GM18520 (cell line): Measurements from ENCODE around the gene BRIX1.

Source experiments
- ATAC-seq: cut with Tn5 transposase; IDR thresholded peaks from one replicate; pipeline ENCODE4 v1.9.1; 2021; ENCODE audit not compliant: unreplicated experiment

The BRIX1 gene, protein sequence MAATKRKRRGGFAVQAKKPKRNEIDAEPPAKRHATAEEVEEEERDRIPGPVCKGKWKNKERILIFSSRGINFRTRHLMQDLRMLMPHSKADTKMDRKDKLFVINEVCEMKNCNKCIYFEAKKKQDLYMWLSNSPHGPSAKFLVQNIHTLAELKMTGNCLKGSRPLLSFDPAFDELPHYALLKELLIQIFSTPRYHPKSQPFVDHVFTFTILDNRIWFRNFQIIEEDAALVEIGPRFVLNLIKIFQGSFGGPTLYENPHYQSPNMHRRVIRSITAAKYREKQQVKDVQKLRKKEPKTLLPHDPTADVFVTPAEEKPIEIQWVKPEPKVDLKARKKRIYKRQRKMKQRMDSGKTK

GRCh38 chr5:34915139-34915855 is at the start of gene BRIX1, which contains the start of gene RAD1:
Gene BRIX1, plus strand, starts transcription at chr5:34915711. Its CDS starts 28 bp downstream, at chr5:34915739.
Gene RAD1, minus strand, starts transcription at chr5:34915504. Its CDS starts 612 bp downstream, at chr5:34914892.
- peak; percentile 99 for ATAC-seq

- no peak for ATAC-seq
These were observed 48.5 kb upstream of the BRIX1 start for GRCh38 chr5:34866989-34867471.

DNA sequence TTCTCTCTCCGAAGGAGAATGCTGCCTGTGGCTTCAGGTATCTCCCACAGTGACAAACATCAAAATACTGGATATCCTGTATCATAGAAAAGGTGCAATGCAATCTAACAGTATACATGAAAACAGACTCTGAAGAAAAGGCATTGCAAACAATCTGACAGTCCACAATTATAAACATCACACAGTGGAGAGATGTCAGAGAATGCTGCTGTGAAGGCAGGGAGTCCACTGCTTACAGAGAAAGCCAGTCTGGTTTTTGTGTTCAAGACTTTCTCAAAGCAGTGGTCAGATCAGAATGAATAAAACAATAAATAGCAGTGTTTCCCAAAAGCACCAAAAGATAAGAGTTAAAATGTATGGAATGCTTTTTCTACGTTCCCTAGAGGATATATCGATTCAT is 47.9 kb upstream of the BRIX1 start:
- no peak for ATAC-seq

DNA sequence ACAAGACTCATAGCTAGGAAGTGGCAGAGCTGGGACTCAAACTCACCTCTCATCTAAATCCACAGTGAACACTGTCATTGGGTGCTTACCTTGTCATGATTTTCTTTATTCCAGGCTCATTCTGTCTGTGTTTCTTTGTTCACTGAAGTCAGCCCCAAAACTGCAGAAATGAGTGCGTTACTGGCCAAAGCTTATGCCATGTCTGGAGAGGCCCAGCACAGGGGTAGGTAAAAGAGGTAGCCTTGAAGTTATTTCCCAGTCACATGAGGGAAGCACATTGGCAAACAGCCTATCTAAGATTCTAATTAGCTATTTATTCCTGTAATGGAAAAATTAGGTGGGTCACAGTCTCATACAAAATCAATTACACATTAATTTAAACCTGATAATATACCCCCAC is 46.7 kb upstream of the BRIX1 start:
- ATAC-seq, result no peak

DNA sequence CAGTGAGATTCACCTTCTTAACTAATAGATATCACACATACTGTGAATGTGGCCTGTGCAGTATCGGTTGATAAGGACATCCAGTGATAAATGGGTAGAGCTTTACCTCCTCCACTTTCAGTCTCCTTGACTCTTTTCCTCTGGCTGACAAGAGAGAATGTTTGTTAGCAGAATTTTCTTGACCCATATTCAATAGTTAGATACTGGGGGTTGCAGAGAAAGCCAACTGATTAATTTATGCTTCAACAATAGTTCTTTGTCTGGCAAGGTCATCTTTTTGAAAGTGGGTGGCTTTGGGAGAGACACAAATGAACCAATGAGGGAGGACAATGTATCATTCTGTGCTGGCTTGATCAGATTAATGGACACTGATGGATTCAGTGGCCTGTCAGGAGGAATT is 46.3 kb upstream of the BRIX1 start:
- ATAC-seq, result no peak

DNA sequence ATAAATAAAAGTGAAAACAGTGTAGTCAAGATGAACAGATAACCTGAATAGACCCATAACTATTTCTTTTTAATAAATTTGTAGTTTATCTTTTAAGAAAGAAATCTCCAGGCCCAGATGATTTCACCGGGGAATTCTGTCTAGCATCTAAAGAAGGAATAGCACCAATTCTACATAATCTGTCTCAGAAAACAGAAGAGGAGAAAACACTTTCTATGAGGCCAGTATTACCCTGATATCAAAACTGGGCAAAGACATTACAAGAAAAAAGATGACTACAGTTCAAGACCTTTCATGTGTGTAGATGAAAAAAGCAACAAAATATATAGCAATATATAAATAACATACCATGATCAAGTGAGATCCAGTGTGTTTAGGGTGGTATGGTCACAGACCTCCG is 45.1 kb upstream of the BRIX1 start:
- ATAC-seq, result no peak

GRCh38 chr5:34876275-34876674 is 39.2 kb upstream of the BRIX1 start:
- ATAC-seq, result no peak

GRCh38 chr5:34881246-34881645 is 34.3 kb upstream of the BRIX1 start:
- no peak for ATAC-seq

GRCh38 chr5:34886392-34887119 is 29.0 kb upstream of the BRIX1 start:
- ATAC-seq, result no peak

- no peak for ATAC-seq
These were observed 26.1 kb upstream of the BRIX1 start for GRCh38 chr5:34889394-34889793.

DNA sequence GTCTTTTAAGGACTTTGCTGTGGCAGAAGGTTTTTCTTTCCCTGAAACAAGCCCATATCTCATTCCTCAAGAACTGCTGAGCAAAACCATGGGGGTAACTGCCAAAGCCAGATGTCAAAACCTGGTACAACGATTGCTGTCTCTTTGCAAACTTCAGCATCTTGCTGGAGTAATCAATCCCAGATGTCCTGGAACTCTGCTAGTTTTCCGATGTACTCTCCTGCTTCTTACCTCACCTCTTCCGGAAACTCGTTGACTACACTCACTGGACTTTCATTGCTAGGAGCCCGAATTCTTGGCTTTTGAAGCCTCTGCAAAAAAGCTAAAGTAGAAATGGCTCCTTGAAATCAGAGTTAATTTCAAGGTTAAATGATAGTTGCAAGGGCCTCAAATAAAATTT is 23.5 kb upstream of the BRIX1 start:
- no peak for ATAC-seq

DNA sequence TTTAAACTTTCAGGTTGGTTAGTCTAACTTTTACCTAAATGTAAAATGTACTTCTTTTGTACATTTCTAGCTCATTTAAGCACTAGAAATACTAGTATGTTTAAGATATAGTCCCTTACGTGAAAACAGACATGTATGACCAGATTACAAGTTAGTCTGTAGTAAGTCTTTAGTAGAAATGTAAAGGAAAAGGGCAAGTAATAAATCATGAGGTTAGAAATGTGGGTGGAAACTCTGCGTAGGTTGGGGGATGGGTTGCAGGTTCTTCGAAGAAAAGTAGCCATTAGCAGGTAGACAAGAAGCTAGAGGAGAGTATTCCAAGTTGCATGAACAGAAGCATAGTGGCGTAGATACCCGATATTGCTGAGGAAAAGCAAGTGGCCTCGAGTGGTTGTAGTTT is 23.1 kb upstream of the BRIX1 start:
- ATAC-seq, result no peak

GRCh38 chr5:34894716-34895115 is 20.8 kb upstream of the BRIX1 start:
- no peak for ATAC-seq

- ATAC-seq, result no peak
These were observed 19.7 kb upstream of the BRIX1 start for GRCh38 chr5:34895641-34896419.

DNA sequence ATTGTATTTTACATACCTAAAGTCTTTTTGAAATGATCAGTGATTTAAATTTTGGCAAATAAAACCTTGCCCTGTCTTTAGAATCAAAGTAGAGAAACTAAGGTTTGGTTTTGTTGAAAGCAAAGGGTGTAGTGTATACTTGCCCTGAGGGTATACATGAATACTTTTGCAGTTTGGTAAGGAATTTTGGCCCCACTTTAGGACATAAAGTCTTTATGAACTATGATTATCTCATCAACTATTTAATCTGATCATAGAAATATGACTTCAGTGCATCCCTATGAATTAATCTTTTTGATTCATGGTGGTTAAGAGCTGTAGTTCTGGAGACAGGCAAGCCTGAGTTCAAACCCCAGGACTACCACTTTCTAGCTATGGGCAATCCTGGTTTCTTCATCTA is 17.9 kb upstream of the BRIX1 start:
- no peak for ATAC-seq

GRCh38 chr5:34898258-34898895 is 17.1 kb upstream of the BRIX1 start:
- ATAC-seq, result peak; percentile 78

DNA sequence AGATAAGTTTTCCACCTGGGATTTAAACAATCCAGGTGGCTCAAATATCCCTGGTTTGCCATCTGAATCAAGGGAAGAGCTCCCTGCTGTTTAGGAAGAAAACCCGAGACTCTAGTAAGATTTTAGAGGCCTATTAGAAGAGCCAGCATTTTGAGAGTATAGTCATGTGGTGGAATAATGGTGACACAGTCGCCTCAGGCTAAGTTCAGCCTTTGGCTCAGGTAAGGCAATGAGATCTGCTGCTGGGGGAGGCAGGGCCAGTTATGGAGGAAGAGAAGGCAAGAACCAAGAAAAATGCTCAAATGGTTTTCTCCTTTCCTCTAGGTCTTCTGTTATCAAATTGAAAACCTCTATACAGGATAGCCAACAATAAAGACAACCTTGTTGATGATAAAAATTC is 16.4 kb upstream of the BRIX1 start:
- ATAC-seq, result no peak

- ATAC-seq, result no peak
These were observed 14.9 kb upstream of the BRIX1 start for GRCh38 chr5:34900652-34901051.

- ATAC-seq, result no peak
These were observed 12.3 kb upstream of the BRIX1 start for GRCh38 chr5:34903260-34903659.

GRCh38 chr5:34905564-34905963 is 9.9 kb upstream of the BRIX1 start:
- no peak for ATAC-seq
